Astrocyte (in vitro differentiated cells and primary cell): ENCODE data around the gene SPP2. TPM values are rescaled to one million over a fixed set of nuclear protein-coding genes. Genes with fewer than 3 reads are reported as not detected.

ENCODE experiments used
- DNase-seq: peaks from one replicate; pipeline ENCODE4 v3.0.0-alpha.2; 2010; ENCODE audit warnings: low read depth
- FAIRE-seq: peaks from 2 replicates; lab custom pipeline; 2011; peaks lifted over from hg19 to GRCh38; lab: Jason Lieb, UNC
- H2AFZ ChIP-seq: 2 replicates; pipeline ENCODE4 v1.6.0; 2012; ENCODE audit warnings: low read depth, low read length, inconsistent platforms
- H3K27ac ChIP-seq: 2 replicates; pipeline ENCODE4 v1.5.1; 2011; ENCODE audit warnings: low read depth, low read length, inconsistent platforms
- H3K27me3 ChIP-seq: 2 replicates; pipeline ENCODE4 v1.6.0; 2011; ENCODE audit warnings: low read length, inconsistent platforms; ENCODE audit not compliant: insufficient read depth
- H3K36me3 ChIP-seq: 2 replicates; pipeline ENCODE4 v1.5.1; 2011; ENCODE audit warnings: low read length, inconsistent platforms; ENCODE audit not compliant: insufficient read depth
- H3K4me1 ChIP-seq: 2 replicates; pipeline ENCODE4 v1.5.1; 2011; ENCODE audit warnings: low read length, inconsistent platforms; ENCODE audit not compliant: insufficient read depth
- H3K4me2 ChIP-seq: 2 replicates; pipeline ENCODE4 v1.6.0; 2012; ENCODE audit warnings: low read length, inconsistent platforms
- H3K4me3 ChIP-seq: 2 replicates; pipeline ENCODE4 v1.5.1; 2011; ENCODE audit warnings: low read depth, mild to moderate bottlenecking, low read length, inconsistent platforms; ENCODE audit not compliant: insufficient read depth
- H3K79me2 ChIP-seq: 2 replicates; pipeline ENCODE4 v1.6.0; 2012; ENCODE audit warnings: mild to moderate bottlenecking, low read length, inconsistent platforms; ENCODE audit not compliant: insufficient read depth
- H3K9ac ChIP-seq: 2 replicates; pipeline ENCODE4 v1.6.0; 2012; ENCODE audit warnings: mild to moderate bottlenecking, low read length, inconsistent platforms
- H3K9me3 ChIP-seq: 2 replicates; pipeline ENCODE4 v1.5.1; 2012; ENCODE audit warnings: low read depth, mild to moderate bottlenecking, low read length, inconsistent platforms; ENCODE audit not compliant: insufficient read depth
- H4K20me1 ChIP-seq: 2 replicates; pipeline ENCODE4 v1.6.0; 2012; ENCODE audit warnings: low read length, inconsistent platforms; ENCODE audit not compliant: insufficient read depth
- H3K27ac Mint-ChIP-seq: one replicate; pipeline ENCODE4 v1.8.0; 2021; ENCODE audit warnings: mild to moderate bottlenecking, mixed read lengths; ENCODE audit not compliant: unreplicated experiment
- H3K27me3 Mint-ChIP-seq: one replicate; pipeline ENCODE4 v1.8.0; 2021; ENCODE audit warnings: low read depth, mixed read lengths; ENCODE audit not compliant: unreplicated experiment
- H3K36me3 Mint-ChIP-seq: one replicate; pipeline ENCODE4 v1.8.0; 2021; ENCODE audit warnings: low read depth, mixed read lengths; ENCODE audit not compliant: unreplicated experiment
- H3K4me1 Mint-ChIP-seq: one replicate; pipeline ENCODE4 v1.8.0; 2021; ENCODE audit warnings: low read depth, mixed read lengths; ENCODE audit not compliant: unreplicated experiment
- H3K4me3 Mint-ChIP-seq: one replicate; pipeline ENCODE4 v1.8.0; 2021; ENCODE audit warnings: mild to moderate bottlenecking, moderate library complexity, mixed read lengths; ENCODE audit not compliant: unreplicated experiment
- H3K9me3 Mint-ChIP-seq: one replicate; pipeline ENCODE4 v1.8.0; 2021; ENCODE audit warnings: mild to moderate bottlenecking, mixed read lengths; ENCODE audit not compliant: unreplicated experiment
- CTCF ChIP-seq: IDR thresholded peaks from 2 replicates; pipeline ENCODE4 v1.5.1; 2011; ENCODE audit warnings: low read depth, mild to moderate bottlenecking, inconsistent platforms, low read length, moderate library complexity; ENCODE audit not compliant: insufficient read depth
- EZH2 ChIP-seq: IDR thresholded peaks from 2 replicates; pipeline ENCODE4 v1.6.1; 2012; ENCODE audit warnings: mild to moderate bottlenecking, low read length, inconsistent platforms; ENCODE audit not compliant: insufficient read depth
- total RNA-seq: library from RNA; stranded (reverse); gene quantifications from 2 replicates; pipeline ENCODE4 v1.2.1, GENCODE V29; 2021

Gene SPP2
- total RNA-seq, 1 donor from 2014 or later = not detected

DNA sequence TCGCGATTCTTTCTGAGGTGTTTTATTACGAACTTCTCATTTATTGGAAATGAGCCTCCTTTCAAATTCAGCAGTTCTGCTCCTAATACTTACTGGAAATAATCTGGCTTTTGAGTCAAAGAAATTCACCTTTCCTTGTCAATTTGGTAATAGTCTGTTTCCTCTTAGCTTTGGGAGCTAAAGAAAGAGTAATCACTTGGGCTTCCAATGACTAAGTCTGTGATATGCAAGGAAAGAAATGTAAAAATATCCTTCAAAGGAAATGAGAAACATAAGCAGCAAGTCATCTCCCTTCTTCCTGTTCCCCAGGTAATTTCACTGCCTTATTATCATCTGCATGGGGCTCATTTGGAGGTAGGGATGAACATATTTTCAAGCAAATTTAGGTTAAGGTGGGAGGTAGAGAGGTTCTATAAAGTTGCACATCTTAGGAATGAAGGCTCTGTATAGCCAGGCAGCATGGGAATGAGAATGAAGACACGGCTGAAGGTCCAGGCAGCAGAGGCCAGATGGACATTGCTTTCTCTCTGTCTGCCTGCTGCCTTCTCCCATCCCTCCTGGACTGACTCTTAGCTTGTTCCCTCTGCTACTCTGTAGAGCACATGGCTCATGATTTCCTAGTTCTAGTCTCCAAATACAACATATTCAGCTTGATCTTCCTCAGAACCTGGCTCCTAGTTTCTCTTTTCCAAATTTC is 1.0 kb downstream of the SPP2 start:
- Histone ChIP-seq H3K4me3 (no peak overlapping the region), H3K9ac (no peak overlapping the region), H3K79me2 (no peaks in the 10 kb centered on the region), H3K4me2 (peak overlapping the region; percentile 32), H3K27ac (no peak overlapping the region), H3K27me3 (no peaks in the 10 kb centered on the region), H3K9me3 (no peaks in the 10 kb centered on the region), H2AFZ (no peak overlapping the region), H4K20me1 (no peaks in the 10 kb centered on the region), H3K4me1 (peaks cover 7% of the 10 kb centered on the region), H3K36me3 (no peaks in the 10 kb centered on the region)
- H3K36me3 Mint-ChIP-seq = peaks cover 2% of the 10 kb centered on the region
- no peaks in the 10 kb centered on the region for H3K9me3 Mint-ChIP-seq
- TF ChIP-seq EZH2 = no peak
- no peak for TF ChIP-seq CTCF
- no peak overlapping the region for H3K4me3 Mint-ChIP-seq
- H3K27me3 Mint-ChIP-seq = no peaks in the 10 kb centered on the region
- no peak overlapping the region for H3K27ac Mint-ChIP-seq
- H3K4me1 Mint-ChIP-seq = peaks cover 7% of the 10 kb centered on the region
- FAIRE-seq (peak; percentile 65), DNase-seq (peak; percentile 50)

DNA sequence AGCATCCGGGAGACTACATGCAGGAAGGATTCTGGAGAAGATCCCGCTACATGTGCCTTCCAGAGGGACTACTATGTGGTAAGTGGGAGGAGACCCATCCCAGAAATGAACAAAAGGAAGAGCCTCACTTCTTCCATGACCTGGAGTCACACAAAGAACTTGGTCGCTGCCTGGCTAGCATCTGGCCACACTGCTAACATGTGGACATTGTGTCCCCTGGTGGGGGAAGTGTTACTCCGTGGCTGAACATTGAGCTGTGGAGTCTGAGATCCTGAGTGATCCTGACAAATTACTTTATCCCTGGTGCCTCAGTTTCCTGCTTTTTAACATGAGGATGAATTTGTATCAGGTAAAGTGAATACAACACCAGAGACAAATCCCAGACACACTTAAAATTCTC is 8.4 kb downstream of the SPP2 start:
- Histone ChIP-seq H3K27me3 (peaks cover 7% of the 10 kb centered on the region), H3K79me2 (no peaks in the 10 kb centered on the region), H3K4me3 (no peak overlapping the region), H3K27ac (no peak overlapping the region), H2AFZ (no peak overlapping the region), H3K36me3 (no peaks in the 10 kb centered on the region), H4K20me1 (no peaks in the 10 kb centered on the region), H3K4me2 (no peak overlapping the region), H3K4me1 (no peaks in the 10 kb centered on the region), H3K9me3 (no peaks in the 10 kb centered on the region), H3K9ac (no peak overlapping the region)
- Mint-ChIP-seq H3K27me3 (peaks cover 4% of the 10 kb centered on the region), H3K4me1 (no peaks in the 10 kb centered on the region), H3K36me3 (peaks cover 2% of the 10 kb centered on the region), H3K4me3 (no peak overlapping the region), H3K27ac (no peak overlapping the region), H3K9me3 (peaks cover 7% of the 10 kb centered on the region)
- DNase-seq (no peak), FAIRE-seq (no peak)
- TF ChIP-seq EZH2 (no peak), CTCF (no peak)

GRCh38 chr2:234060236-234060635 is 9.7 kb downstream of the SPP2 start:
- Histone ChIP-seq H2AFZ (no peak overlapping the region), H3K4me2 (no peak overlapping the region), H3K36me3 (no peaks in the 10 kb centered on the region), H3K4me1 (no peaks in the 10 kb centered on the region), H3K27ac (no peak overlapping the region), H3K27me3 (peaks cover 7% of the 10 kb centered on the region), H4K20me1 (no peaks in the 10 kb centered on the region), H3K4me3 (no peak overlapping the region), H3K9me3 (no peaks in the 10 kb centered on the region), H3K9ac (no peak overlapping the region), H3K79me2 (no peaks in the 10 kb centered on the region)
- peaks cover 4% of the 10 kb centered on the region for H3K27me3 Mint-ChIP-seq
- FAIRE-seq (no peak), DNase-seq (no peak)
- no peak overlapping the region for H3K4me3 Mint-ChIP-seq
- H3K27ac Mint-ChIP-seq = no peak overlapping the region
- no peaks in the 10 kb centered on the region for H3K4me1 Mint-ChIP-seq
- TF ChIP-seq CTCF (no peak), EZH2 (no peak)
- peaks cover 7% of the 10 kb centered on the region for H3K9me3 Mint-ChIP-seq
- H3K36me3 Mint-ChIP-seq = no peaks in the 10 kb centered on the region
